Lower leg skin (tissue), 4 donors: ENCODE data around the gene CAMKK2. TPM values are rescaled to one million over a fixed set of nuclear protein-coding genes. Genes with fewer than 3 reads are reported as not detected.

Source experiments
- DNase-seq, 2 donors: peaks; one replicate each; pipeline ENCODE4 v3.0.0-alpha.2; 2019; ENCODE audit warnings: low spot score in 2 of 2
- H3K4me3 ChIP-seq: fragments of 200-600 bp; sonication (generic); 2 replicates; pipeline ENCODE4 v1.5.1; 2017; ENCODE audit warnings: mild to moderate bottlenecking, low read depth; ENCODE audit not compliant: poor library complexity, severe bottlenecking
- POLR2A ChIP-seq, 2 donors: fragments of 450-650 bp; IDR thresholded peaks; one replicate each; pipeline ENCODE4 v1.6.1; 2016 to 2017; ENCODE audit warnings: antibody characterized with exemption in 2 of 2, mild to moderate bottlenecking in 1 of 2, moderate library complexity in 1 of 2
- WGBS, 2 donors: methylation state at CpG; one replicate each; pipeline ENCODE4 v1.1.5; 2018; 5-methylcytosine and 5-hydroxymethylcytosine counted together
- intact Hi-C: fragments of 100-400 bp; cut with DNase I; formaldehyde crosslinking; loops from one replicate; pipeline ENCODE4 v1.15.0; 2023; ENCODE audit warnings: low total_unique reads
- total RNA-seq, 4 donors: library from RNA; depleted of rRNA; stranded (reverse); fragments of >200 nt; gene quantifications; one replicate each; pipeline ENCODE4 v1.1.0, GENCODE V29; 2016
- TF ChIP-seq, protein P1 (sequence below), 3 donors: fragments of 450-650 bp; IDR thresholded peaks; one replicate each; pipeline ENCODE4 v1.5.1; 2016; ENCODE audit warnings: antibody characterized with exemption in 3 of 3, mild to moderate bottlenecking in 3 of 3, moderate library complexity in 2 of 3

Gene CAMKK2
- total RNA-seq, 4 donors from 2014 or later, result 18.2 to 31.4 (median 21.5) TPM

DNA sequence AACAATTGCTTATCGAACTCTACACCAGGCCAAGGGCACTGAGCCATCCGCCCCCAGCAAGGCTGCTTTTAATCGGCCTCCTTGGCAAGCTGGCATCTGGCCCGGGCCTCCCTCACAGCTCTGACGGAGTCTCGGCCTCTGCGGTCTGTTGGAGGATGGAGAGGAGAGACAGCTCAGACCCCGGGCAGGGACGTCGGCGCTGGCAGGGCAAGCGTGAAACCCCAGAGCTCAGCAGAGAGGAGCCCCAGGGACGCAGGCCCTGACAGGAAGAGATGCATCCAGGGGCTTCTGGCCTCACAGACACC is 17.5 kb downstream of the CAMKK2 start:
- 69 to 83% methylated on average over 13 of the region's 13 CpGs for WGBS, 2 donors
- no peak overlapping the region for H3K4me3 ChIP-seq
- no peak for DNase-seq
- intact Hi-C loops, result no loop called here
- TF ChIP-seq, protein P1, sequence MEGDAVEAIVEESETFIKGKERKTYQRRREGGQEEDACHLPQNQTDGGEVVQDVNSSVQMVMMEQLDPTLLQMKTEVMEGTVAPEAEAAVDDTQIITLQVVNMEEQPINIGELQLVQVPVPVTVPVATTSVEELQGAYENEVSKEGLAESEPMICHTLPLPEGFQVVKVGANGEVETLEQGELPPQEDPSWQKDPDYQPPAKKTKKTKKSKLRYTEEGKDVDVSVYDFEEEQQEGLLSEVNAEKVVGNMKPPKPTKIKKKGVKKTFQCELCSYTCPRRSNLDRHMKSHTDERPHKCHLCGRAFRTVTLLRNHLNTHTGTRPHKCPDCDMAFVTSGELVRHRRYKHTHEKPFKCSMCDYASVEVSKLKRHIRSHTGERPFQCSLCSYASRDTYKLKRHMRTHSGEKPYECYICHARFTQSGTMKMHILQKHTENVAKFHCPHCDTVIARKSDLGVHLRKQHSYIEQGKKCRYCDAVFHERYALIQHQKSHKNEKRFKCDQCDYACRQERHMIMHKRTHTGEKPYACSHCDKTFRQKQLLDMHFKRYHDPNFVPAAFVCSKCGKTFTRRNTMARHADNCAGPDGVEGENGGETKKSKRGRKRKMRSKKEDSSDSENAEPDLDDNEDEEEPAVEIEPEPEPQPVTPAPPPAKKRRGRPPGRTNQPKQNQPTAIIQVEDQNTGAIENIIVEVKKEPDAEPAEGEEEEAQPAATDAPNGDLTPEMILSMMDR (IDR thresholded peaks at IDR 0.05), result no peak
- no peak for TF ChIP-seq POLR2A (IDR thresholded peaks at IDR 0.05)

DNA sequence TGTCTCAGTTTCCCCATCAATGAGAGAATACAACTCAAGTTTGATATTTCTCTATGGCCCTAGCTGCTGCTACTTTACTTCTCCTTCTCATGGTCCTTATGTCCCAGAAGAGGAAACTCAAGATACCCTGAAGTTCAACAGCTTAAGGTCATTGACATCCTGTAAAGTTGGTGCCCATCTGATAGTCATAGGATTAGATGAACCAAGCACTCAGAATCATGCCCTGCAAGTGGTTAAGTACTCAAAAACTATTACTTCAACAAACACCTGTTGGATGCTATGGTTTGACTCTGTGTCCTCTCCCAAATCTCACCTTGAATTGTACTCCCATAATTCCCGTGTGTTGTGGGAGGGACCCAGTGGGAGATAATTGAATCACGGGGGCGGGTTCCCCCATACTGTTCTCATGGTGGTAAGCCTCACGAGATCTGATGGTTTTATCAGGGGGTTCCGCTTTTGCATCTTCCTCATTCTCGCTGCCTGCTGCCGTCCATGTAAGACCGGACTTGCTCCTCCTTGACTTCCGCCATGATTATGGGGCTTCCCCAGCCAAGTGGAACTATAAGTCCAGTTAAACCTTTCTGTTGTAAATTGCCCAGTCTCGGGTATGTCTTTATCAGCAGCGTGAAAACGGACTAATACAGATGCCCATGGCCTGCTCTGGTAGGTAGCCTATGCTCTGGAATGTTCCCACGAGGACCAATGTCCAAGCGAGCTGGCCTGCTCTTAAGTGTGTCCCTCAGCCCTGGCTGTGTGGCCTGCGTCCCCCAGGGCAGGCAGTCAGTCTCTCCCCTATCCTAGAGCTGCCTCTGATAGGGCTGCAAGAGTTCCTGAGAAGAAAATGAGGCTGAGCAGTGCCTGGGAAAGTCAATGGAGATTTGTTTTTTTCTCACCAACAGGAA is 18.1 kb downstream of the CAMKK2 start:
- H3K4me3 ChIP-seq, result no peak overlapping the region
- intact Hi-C loops, result no loop called here
- TF ChIP-seq POLR2A (IDR thresholded peaks at IDR 0.05), result no peak
- TF ChIP-seq, protein P1 (IDR thresholded peaks at IDR 0.05), result no peak
- WGBS, 2 donors, result 88 to 92% methylated on average over 15 of the region's 15 CpGs
- peak in 1 of 2 donors; percentile 46 for DNase-seq

DNA sequence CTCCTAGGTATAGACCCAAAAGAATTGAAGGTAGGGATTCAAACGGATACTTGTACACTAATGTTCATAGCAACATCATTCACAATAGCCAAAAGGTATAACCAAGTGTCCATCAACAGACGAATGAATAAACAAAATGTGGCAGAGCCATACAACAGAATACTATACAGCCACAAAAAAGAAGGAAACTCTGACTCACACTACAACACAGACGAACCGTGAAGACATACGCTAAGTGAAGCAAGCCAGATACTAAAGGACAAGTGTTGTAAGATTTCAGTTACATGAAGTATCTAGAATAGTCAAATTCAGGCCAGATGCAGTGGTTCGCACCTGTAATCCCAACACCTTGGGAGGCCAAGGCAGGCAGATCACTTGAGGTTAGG is 19.1 kb downstream of the CAMKK2 start:
- DNase-seq, result no peak
- H3K4me3 ChIP-seq, result no peak overlapping the region
- intact Hi-C loops, result no loop called here
- 84 to 94% methylated on average over 6 of the region's 6 CpGs for WGBS, 2 donors
- no peak for TF ChIP-seq POLR2A (IDR thresholded peaks at IDR 0.05)
- TF ChIP-seq, protein P1 (IDR thresholded peaks at IDR 0.05), result no peak

DNA sequence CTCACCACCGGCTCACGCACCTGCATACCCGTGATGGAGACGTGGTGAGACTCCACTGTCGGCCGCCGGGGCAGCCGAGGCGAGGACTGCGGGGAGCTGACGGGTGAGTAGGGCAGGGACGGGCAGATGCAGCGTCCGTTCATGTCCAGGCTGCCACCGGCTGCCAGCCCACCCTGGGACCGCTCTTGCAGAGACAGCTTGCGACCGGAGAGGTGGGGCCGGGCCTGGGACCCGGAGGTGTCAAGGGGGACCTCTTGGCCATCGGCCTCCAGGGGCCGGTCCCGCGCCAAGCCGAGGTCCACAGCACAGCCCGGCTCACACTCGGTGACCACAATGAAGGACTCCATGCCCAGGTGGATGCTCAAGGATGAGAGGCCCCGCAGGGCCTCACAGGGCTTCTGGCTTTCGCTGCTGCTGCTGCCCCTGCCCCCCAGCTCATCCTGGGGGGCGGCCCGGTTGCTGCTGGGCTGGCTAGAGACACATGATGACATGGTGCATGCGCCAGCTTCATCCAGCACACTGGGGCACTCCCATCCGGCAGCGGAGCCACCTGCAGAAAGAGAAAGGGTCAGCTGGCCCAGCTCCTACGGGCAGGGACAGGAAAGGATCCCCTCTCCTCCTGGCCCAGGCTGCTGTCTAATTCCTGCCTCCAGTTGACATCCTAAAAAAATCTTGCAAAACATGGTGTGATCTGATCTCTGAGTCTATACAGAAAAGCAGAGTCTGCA is 22.3 kb downstream of the CAMKK2 start:
- intact Hi-C loops, result no loop called here
- 92 to 96% methylated on average over 31 to 34 of the region's 35 CpGs for WGBS, 2 donors
- no peak for TF ChIP-seq POLR2A (IDR thresholded peaks at IDR 0.05)
- TF ChIP-seq, protein P1 (IDR thresholded peaks at IDR 0.05), result no peak
- DNase-seq, result no peak
- H3K4me3 ChIP-seq, result no peak overlapping the region

DNA sequence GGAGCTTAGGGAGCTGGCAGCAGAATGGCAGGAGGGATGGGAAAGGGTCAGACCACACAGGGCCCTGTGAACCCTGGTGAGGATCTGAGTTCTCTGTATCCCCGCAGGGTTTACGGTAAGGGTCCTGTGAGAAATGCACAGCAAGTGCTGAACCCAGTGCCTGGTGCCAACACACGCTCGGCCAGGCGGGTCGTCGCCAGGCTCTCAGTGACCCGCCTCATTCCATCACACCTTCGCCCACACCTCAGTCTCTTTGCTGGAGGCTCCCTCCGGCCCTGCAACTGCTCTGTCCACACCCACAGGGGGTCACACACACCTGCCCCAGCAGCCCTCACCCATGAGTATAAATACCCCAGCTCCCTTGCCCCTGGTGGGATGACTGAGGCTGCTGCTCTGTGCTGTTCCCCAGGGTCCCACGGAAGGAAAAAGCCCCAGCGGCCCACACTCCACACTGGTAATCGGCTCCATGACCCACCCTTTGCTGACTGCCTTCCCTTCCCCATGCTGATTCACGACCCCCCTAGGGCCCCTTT is 23.1 kb downstream of the CAMKK2 start:
- H3K4me3 ChIP-seq, result no peak overlapping the region
- intact Hi-C loops, result no loop called here
- 94 to 95% methylated on average over 14 of the region's 14 CpGs for WGBS, 2 donors
- no peak for DNase-seq
- TF ChIP-seq, protein P1 (IDR thresholded peaks at IDR 0.05), result no peak
- no peak for TF ChIP-seq POLR2A (IDR thresholded peaks at IDR 0.05)
